ENCODE measurements around the gene COX20. TPM values are rescaled to one million over a fixed set of nuclear protein-coding genes. Genes with fewer than 3 reads are reported as not detected.

COX20 gene
- total RNA-seq, 2 experiments from 2014 or later: 14.5 to 16.8 TPM

- H3K36me3 Mint-ChIP-seq (ENCODE audit: low read depth): peaks cover 86% of the 10 kb centered on the region
- no peak overlapping the region for H3K4me3 ChIP-seq (ENCODE audit: low read length)
- peaks cover 88% of the 10 kb centered on the region for H3K4me1 Mint-ChIP-seq (ENCODE audit: low read depth)
- intact Hi-C loops (cut with DNase I, micrococcal nuclease): no loop called here
- H3K36me3 ChIP-seq (ENCODE audit: insufficient read depth, low read length): peaks cover 62% of the 10 kb centered on the region
- TF ChIP-seq CTCF (IDR thresholded peaks at IDR 0.05): no peak
- no peaks in the 10 kb centered on the region for H3K27me3 ChIP-seq (ENCODE audit: control insufficient read depth in 1 of 2, insufficient read depth in 2 of 2, low read length in 2 of 2)
- H3K9me3 ChIP-seq (ENCODE audit: control insufficient read depth in 1 of 2, insufficient read depth in 1 of 2, low read length in 2 of 2): no peaks in the 10 kb centered on the region
- DNase-seq (no peak), ATAC-seq (ENCODE audit: poor library complexity) (no peak)
- peak overlapping the region; percentile 52 for H3K27ac Mint-ChIP-seq
- H3K9me3 Mint-ChIP-seq: no peaks in the 10 kb centered on the region
- H3K4me1 ChIP-seq (ENCODE audit: insufficient read depth, low read length): peaks cover 20% of the 10 kb centered on the region
- ChIA-PET POLR2A (interaction anchor here (0.9 to 16.6 kb wide), 3 partner anchors 10 to 124 kb away, joined by 3 to 1262 read pairs (median 3); partner anchors contain the start of gene HNRNPU), CTCF (interaction anchor here (1.2 to 1.5 kb wide), 4 partner anchors 8 to 203 kb away, joined by 3 to 5 read pairs (median 3); no protein-coding TSS in a partner anchor)
- no peak overlapping the region for H3K27ac ChIP-seq (ENCODE audit: low read depth in 1 of 2, low read length in 2 of 2)
- H3K4me3 Mint-ChIP-seq: no peak overlapping the region
- H3K27me3 Mint-ChIP-seq: no peaks in the 10 kb centered on the region
Measured at GRCh38 chr1:244840219-244840794, 4.8 kb downstream of the COX20 start.

- no peak overlapping the region for H3K4me3 ChIP-seq (ENCODE audit: low read length)
- H3K9me3 Mint-ChIP-seq: no peaks in the 10 kb centered on the region
- peaks cover 89% of the 10 kb centered on the region for H3K36me3 Mint-ChIP-seq (ENCODE audit: low read depth)
- ChIA-PET POLR2A (interaction anchor here (16.6 kb wide), 1 partner anchor 16 kb away, joined by 1262 read pairs; the partner anchor contains the start of gene HNRNPU), CTCF (no interaction called here)
- H3K36me3 ChIP-seq (ENCODE audit: insufficient read depth, low read length): peaks cover 73% of the 10 kb centered on the region
- no peak overlapping the region for H3K27ac ChIP-seq (ENCODE audit: low read depth in 1 of 2, low read length in 2 of 2)
- H3K4me1 Mint-ChIP-seq (ENCODE audit: low read depth): peaks cover 90% of the 10 kb centered on the region
- no peaks in the 10 kb centered on the region for H3K27me3 ChIP-seq (ENCODE audit: control insufficient read depth in 1 of 2, insufficient read depth in 2 of 2, low read length in 2 of 2)
- DNase-seq (no peak), ATAC-seq (ENCODE audit: poor library complexity) (no peak)
- H3K27ac Mint-ChIP-seq: peak overlapping the region; percentile 52
- peaks cover 16% of the 10 kb centered on the region for H3K4me1 ChIP-seq (ENCODE audit: insufficient read depth, low read length)
- intact Hi-C loops (cut with DNase I, micrococcal nuclease): no loop called here
- no peak overlapping the region for H3K4me3 Mint-ChIP-seq
- H3K9me3 ChIP-seq (ENCODE audit: control insufficient read depth in 1 of 2, insufficient read depth in 1 of 2, low read length in 2 of 2): no peaks in the 10 kb centered on the region
- no peak for TF ChIP-seq CTCF (IDR thresholded peaks at IDR 0.05)
- H3K27me3 Mint-ChIP-seq: no peaks in the 10 kb centered on the region
Measured at GRCh38 chr1:244841273-244841927, 5.9 kb downstream of the COX20 start.

- Histone ChIP-seq H3K27ac (ENCODE audit: low read depth in 1 of 2, low read length in 2 of 2) (no peak overlapping the region), H3K4me3 (ENCODE audit: low read length) (no peak overlapping the region), H3K4me1 (ENCODE audit: insufficient read depth, low read length) (peaks cover 13% of the 10 kb centered on the region), H3K36me3 (ENCODE audit: insufficient read depth, low read length) (peaks cover 88% of the 10 kb centered on the region), H3K9me3 (ENCODE audit: control insufficient read depth in 1 of 2, insufficient read depth in 1 of 2, low read length in 2 of 2) (no peaks in the 10 kb centered on the region), H3K27me3 (ENCODE audit: control insufficient read depth in 1 of 2, insufficient read depth in 2 of 2, low read length in 2 of 2) (no peaks in the 10 kb centered on the region)
- ChIA-PET POLR2A (interaction anchor here (1.5 to 16.6 kb wide), 3 partner anchors 8 to 126 kb away, joined by 4 to 1262 read pairs (median 11); partner anchors contain the start of genes COX20 and HNRNPU), CTCF (interaction anchor here (1.2 kb wide), 2 partner anchors 12 to 199 kb away, joined by 3 to 6 read pairs; no protein-coding TSS in a partner anchor)
- ATAC-seq (ENCODE audit: poor library complexity) (no peak), DNase-seq (no peak)
- intact Hi-C loops (cut with DNase I, micrococcal nuclease): no loop called here
- no peak overlapping the region for H3K4me3 Mint-ChIP-seq
- TF ChIP-seq CTCF (IDR thresholded peaks at IDR 0.05): no peak
- H3K36me3 Mint-ChIP-seq (ENCODE audit: low read depth): peaks cover 98% of the 10 kb centered on the region
- no peaks in the 10 kb centered on the region for H3K27me3 Mint-ChIP-seq
- no peak overlapping the region for H3K27ac Mint-ChIP-seq
- H3K4me1 Mint-ChIP-seq (ENCODE audit: low read depth): peaks cover 83% of the 10 kb centered on the region
- no peaks in the 10 kb centered on the region for H3K9me3 Mint-ChIP-seq
Measured at GRCh38 chr1:244843148-244843978, 7.9 kb downstream of the COX20 start.
